CD14-positive monocyte (primary cell): Measurements from ENCODE around the gene STUM. TPM values are rescaled to one million over a fixed set of nuclear protein-coding genes. Genes with fewer than 3 reads are reported as not detected.

ENCODE experiments used
- DNase-seq, 3 donors: peaks; one replicate each; pipeline ENCODE4 v3.0.0-alpha.2; 2011 to 2022
- H2AFZ ChIP-seq: 2 replicates; pipeline ENCODE4 v1.6.0; 2012; ENCODE audit warnings: mild to moderate bottlenecking, low read depth, low read length, inconsistent platforms; ENCODE audit not compliant: insufficient read depth, poor library complexity, severe bottlenecking
- H3K27ac ChIP-seq, 2 donors: 1 replicate in 1 of 2; 2 replicates in 1 of 2; pipeline ENCODE4 v1.5.1; 2012 to 2013; ENCODE audit warnings: low read length in 2 of 2, control low read depth in 1 of 2, inconsistent platforms in 1 of 2, low read depth in 1 of 2, mild to moderate bottlenecking in 1 of 2
- H3K27me3 ChIP-seq, 2 donors: one replicate each; pipeline versions ENCODE4 v1.6.0 to v1.6.1; 2011 to 2013; ENCODE audit warnings: low read length in 2 of 2; ENCODE audit not compliant: control insufficient read depth in 2 of 2, insufficient read depth in 2 of 2
- H3K36me3 ChIP-seq, 2 donors: replicated peaks in 1 of 2; 1 replicate in 1 of 2; 2 replicates in 1 of 2; pipeline versions ENCODE4 v1.5.1 to v1.6.1; 2012 to 2013; ENCODE audit warnings: low read length in 2 of 2, control low read depth in 1 of 2, inconsistent platforms in 1 of 2, mild to moderate bottlenecking in 1 of 2; ENCODE audit not compliant: insufficient read depth in 2 of 2, control insufficient read depth in 1 of 2
- H3K4me1 ChIP-seq, 2 donors: 1 replicate in 1 of 2; 2 replicates in 1 of 2; pipeline versions ENCODE4 v1.5.1 to v1.6.1; 2012 to 2013; ENCODE audit warnings: low read length in 2 of 2, control low read depth in 1 of 2, inconsistent platforms in 1 of 2, mild to moderate bottlenecking in 1 of 2, moderate library complexity in 1 of 2; ENCODE audit not compliant: insufficient read depth in 2 of 2, control insufficient read depth in 1 of 2
- H3K4me2 ChIP-seq: replicated peaks from 2 replicates; pipeline ENCODE3; 2012; ENCODE audit warnings: low read length, moderate library complexity, mild to moderate bottlenecking; ENCODE audit not compliant: poor library complexity, severe bottlenecking; ENCODE audit errors: extremely low read depth
- H3K4me3 ChIP-seq, 3 experiments: fragments of 200-600 bp in 1 of 3; sonication (generic) in 1 of 3; replicated peaks in 1 of 3; 1 replicate in 2 of 3; 2 replicates in 1 of 3; pipeline ENCODE4 v1.5.1; 2011 to 2013; ENCODE audit warnings: low read length in 3 of 3, mild to moderate bottlenecking in 3 of 3, control low read depth in 2 of 3, low read depth in 2 of 3, inconsistent platforms in 1 of 3, moderate library complexity in 1 of 3
- H3K79me2 ChIP-seq: 2 replicates; pipeline ENCODE4 v1.6.0; 2012; ENCODE audit warnings: mild to moderate bottlenecking, control low read depth, inconsistent platforms, low read length, moderate library complexity; ENCODE audit not compliant: insufficient read depth
- H3K9ac ChIP-seq: 2 replicates; pipeline ENCODE4 v1.6.0; 2017; ENCODE audit warnings: low read length, mild to moderate bottlenecking; ENCODE audit not compliant: insufficient read depth, poor library complexity, severe bottlenecking
- H3K9me3 ChIP-seq, 2 donors: replicated peaks in 1 of 2; 1 replicate in 1 of 2; 2 replicates in 1 of 2; pipeline versions ENCODE4 v1.5.1 to v1.6.1; 2012 to 2013; ENCODE audit warnings: low read length in 2 of 2, control low read depth in 1 of 2; ENCODE audit not compliant: control insufficient read depth in 1 of 2, insufficient read depth in 1 of 2
- H4K20me1 ChIP-seq: 2 replicates; pipeline ENCODE4 v1.6.0; 2012; ENCODE audit warnings: mild to moderate bottlenecking, low read length, control low read depth, moderate library complexity; ENCODE audit not compliant: insufficient read depth
- H3K27ac Mint-ChIP-seq, 7 donors: one replicate each; pipeline ENCODE4 v1.8.0; 2020; ENCODE audit warnings: mild to moderate bottlenecking in 7 of 7, mixed read lengths in 7 of 7, moderate library complexity in 6 of 7, inconsistent platforms in 2 of 7
- H3K27me3 Mint-ChIP-seq, 3 donors: one replicate each; pipeline ENCODE4 v1.8.0; 2021 to 2022; ENCODE audit warnings: low read depth in 3 of 3, mild to moderate bottlenecking in 3 of 3, mixed read lengths in 3 of 3, moderate library complexity in 3 of 3, inconsistent platforms in 1 of 3
- H3K36me3 Mint-ChIP-seq, 2 donors: one replicate each; pipeline ENCODE4 v1.8.0; 2020; ENCODE audit warnings: mixed read lengths in 2 of 2, inconsistent platforms in 1 of 2, mild to moderate bottlenecking in 1 of 2
- H3K4me1 Mint-ChIP-seq: one replicate; pipeline ENCODE4 v1.8.0; 2020; ENCODE audit warnings: mild to moderate bottlenecking, mixed read lengths
- H3K4me3 Mint-ChIP-seq, 2 donors: one replicate each; pipeline ENCODE4 v1.8.0; 2020; ENCODE audit warnings: mild to moderate bottlenecking in 2 of 2, mixed read lengths in 2 of 2, moderate library complexity in 1 of 2
- H3K9me3 Mint-ChIP-seq, 7 donors: one replicate each; pipeline ENCODE4 v1.8.0; 2020 to 2022; ENCODE audit warnings: mixed read lengths in 7 of 7, mild to moderate bottlenecking in 6 of 7, moderate library complexity in 6 of 7, inconsistent platforms in 2 of 7
- CTCF ChIP-seq: fragments of 200-600 bp; IDR thresholded peaks from one replicate; pipeline ENCODE4 v1.8.0; 2022; ENCODE audit warnings: antibody characterized with exemption, mild to moderate bottlenecking
- WGBS: methylation state at CpG from one replicate; pipeline ENCODE4 v1.1.5; 2013; ENCODE audit warnings: missing lambda C conversion rate; ENCODE audit not compliant: insufficient coverage; 5-methylcytosine and 5-hydroxymethylcytosine counted together
- intact Hi-C, 2 donors: fragments of 100-400 bp; cut with micrococcal nuclease; formaldehyde crosslinking; loops; one replicate each; pipeline versions ENCODE4 v1.15.0 to v1.15.1; 2023
- polyA plus RNA-seq, 3 donors: library from polyadenylated mRNA; depleted of rRNA in 1 of 3; unstranded in 2 of 3; stranded (reverse) in 1 of 3; fragments of 300-500 nt in 2 of 3; fragments of >200 nt in 1 of 3; fragmentation: Illumina TruSeq in 2 of 3; gene quantifications; 1 replicate in 2 of 3; 2 replicates in 1 of 3; pipeline ENCODE4 v1.2.3, GENCODE V29; 2012 to 2021

STUM gene
- polyA plus RNA-seq, 3 donors, result not detected

- Histone ChIP-seq H3K27ac (no peak overlapping the region), H2AFZ (no peak overlapping the region), H3K36me3 (no peaks in the 10 kb centered on the region), H4K20me1 (no peaks in the 10 kb centered on the region), H3K9me3 (no peaks in the 10 kb centered on the region), H3K27me3 (no peaks in the 10 kb centered on the region), H3K9ac (no peak overlapping the region), H3K4me3 (no peak overlapping the region), H3K4me2 (no peak overlapping the region), H3K79me2 (no peaks in the 10 kb centered on the region), H3K4me1 (peaks cover 17 to 30% of the 10 kb centered on the region in 2 donors)
- no peak overlapping the region for H3K27ac Mint-ChIP-seq
- peaks cover 0 to 3% (median 1%) of the 10 kb centered on the region in 7 donors for H3K9me3 Mint-ChIP-seq
- 96% methylated on average over 7 of the region's 7 CpGs for WGBS
- intact Hi-C loops, result no loop called here
- peaks cover 27% of the 10 kb centered on the region for H3K4me1 Mint-ChIP-seq
- no peak for DNase-seq
- no peaks in the 10 kb centered on the region for H3K36me3 Mint-ChIP-seq
- H3K27me3 Mint-ChIP-seq, result peaks cover 0 to 6% (median 2%) of the 10 kb centered on the region in 3 donors
- no peak for TF ChIP-seq CTCF
- H3K4me3 Mint-ChIP-seq, result no peak overlapping the region
These were observed 42.0 kb downstream of the STUM start for GRCh38 chr1:226590614-226591013.

DNA sequence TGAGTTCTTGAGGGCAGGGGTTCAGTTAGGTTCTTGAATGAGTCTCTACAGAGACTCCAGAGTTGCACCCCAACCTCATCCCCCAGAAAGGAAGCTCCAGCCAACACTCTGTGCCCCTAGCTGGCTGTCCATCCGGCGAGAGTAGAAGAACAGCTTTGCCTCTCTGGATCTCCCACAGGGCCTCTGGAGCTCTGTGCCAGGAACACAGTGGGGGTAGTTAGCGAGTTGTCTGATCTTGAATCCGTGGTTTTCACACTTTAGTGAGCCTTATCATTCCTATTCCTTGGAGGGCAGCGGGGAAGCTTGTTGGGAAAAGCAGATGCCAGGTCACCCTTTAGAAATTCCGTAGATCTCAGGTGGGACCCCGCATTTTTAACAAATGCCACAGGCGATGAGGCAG, 45.0 kb downstream of the STUM start:
- no peak for TF ChIP-seq CTCF
- no peak for DNase-seq
- Histone ChIP-seq H3K27me3 (no peaks in the 10 kb centered on the region), H3K4me3 (no peak overlapping the region), H3K9ac (no peak overlapping the region), H3K36me3 (no peaks in the 10 kb centered on the region), H3K4me2 (no peak overlapping the region), H2AFZ (no peak overlapping the region), H3K79me2 (no peaks in the 10 kb centered on the region), H3K27ac (no peak overlapping the region), H4K20me1 (no peaks in the 10 kb centered on the region), H3K9me3 (no peaks in the 10 kb centered on the region), H3K4me1 (peaks cover 4 to 9% of the 10 kb centered on the region in 2 donors)
- WGBS, result 100% methylated on average over 5 of the region's 8 CpGs
- intact Hi-C loops, result no loop called here
- Mint-ChIP-seq H3K4me3 (no peak overlapping the region), H3K27me3 (peaks cover 2 to 8% (median 6%) of the 10 kb centered on the region in 3 donors), H3K4me1 (peaks cover 8% of the 10 kb centered on the region), H3K36me3 (no peaks in the 10 kb centered on the region), H3K27ac (no peak overlapping the region), H3K9me3 (peaks cover 0 to 3% (median 1%) of the 10 kb centered on the region in 7 donors)
